Measurements from ENCODE around the gene FCRLA. TPM values are rescaled to one million over a fixed set of nuclear protein-coding genes. Genes with fewer than 3 reads are reported as not detected.

Gene FCRLA
- total RNA-seq, 1 experiment from 2014 or later = 0.15 TPM

GRCh38 chr1:161743231-161743630 is 36.2 kb downstream of the FCRLA start:
- Histone ChIP-seq H3K36me3 (ENCODE audit: control insufficient read depth, insufficient read depth, low read length) (no peaks in the 10 kb centered on the region), H3K4me3 (ENCODE audit: low read depth in 2 of 2, low read length in 2 of 2) (no peak overlapping the region), H3K27me3 (ENCODE audit: control insufficient read depth, insufficient read depth, low read length) (no peaks in the 10 kb centered on the region), H3K4me1 (ENCODE audit: control insufficient read depth, insufficient read depth, low read length) (no peaks in the 10 kb centered on the region), H3K27ac (ENCODE audit: low read length) (no peak overlapping the region), H3K9me3 (ENCODE audit: control insufficient read depth, insufficient read depth, low read depth, low read length) (no peaks in the 10 kb centered on the region)
- DNase-seq (ENCODE audit: low read depth, low spot score) (no peak), ATAC-seq (no peak)
- CTCF ChIA-PET = interaction anchor here (1.0 to 1.5 kb wide), 2 partner anchors 256 to 294 kb away, joined by 4 to 16 read pairs; no protein-coding TSS in a partner anchor
- no TSS peak for BruUV-seq (replicated peaks)
- intact Hi-C loops (cut with micrococcal nuclease; ENCODE audit: unreplicated experiment) = loop anchor here (10.0 kb wide), 2 partner anchors 208 to 258 kb away; no protein-coding TSS in a partner anchor
- TF ChIP-seq POLR2AphosphoS5 (IDR thresholded peaks at IDR 0.05; ENCODE audit: low read depth, low read length) = no peak
- TF ChIP-seq TCF7L2 (IDR thresholded peaks at IDR 0.05; ENCODE audit: low read depth, low read length) = no peak
- TF ChIP-seq REST (IDR thresholded peaks at IDR 0.05; ENCODE audit: insufficient read depth in 1 of 2, low read depth in 2 of 2, low read length in 1 of 2) = no peak
- no peak for TF ChIP-seq SIN3A (IDR thresholded peaks at IDR 0.05; ENCODE audit: borderline replicate concordance, insufficient read depth, low read depth, low read length)
- no peak for TF ChIP-seq CTCF (IDR thresholded peaks at IDR 0.05)
- in situ Hi-C loops (cut with HindIII; ENCODE audit: low pct_unique_long_range_greater_than_20kb, low sequenced_read_pairs) = loop anchor here (25.0 kb wide), 1 partner anchor 206 kb away; the partner anchor contains the start of gene FCGR3A
- POLR2A ChIA-PET = no interaction called here

- ChIA-PET POLR2A (no interaction called here), CTCF (no interaction called here)
- no TSS peak for BruUV-seq (replicated peaks)
- TF ChIP-seq POLR2AphosphoS5 (IDR thresholded peaks at IDR 0.05; ENCODE audit: low read depth, low read length) (no peak), CTCF (IDR thresholded peaks at IDR 0.05) (no peak), REST (IDR thresholded peaks at IDR 0.05; ENCODE audit: insufficient read depth in 1 of 2, low read depth in 2 of 2, low read length in 1 of 2) (no peak), SIN3A (IDR thresholded peaks at IDR 0.05; ENCODE audit: borderline replicate concordance, insufficient read depth, low read depth, low read length) (no peak), TCF7L2 (IDR thresholded peaks at IDR 0.05; ENCODE audit: low read depth, low read length) (no peak)
- intact Hi-C loops (cut with micrococcal nuclease; ENCODE audit: unreplicated experiment) (loop anchor here (10.0 kb wide), 2 partner anchors 213 to 263 kb away; no protein-coding TSS in a partner anchor), in situ Hi-C loops (cut with HindIII; ENCODE audit: low pct_unique_long_range_greater_than_20kb, low sequenced_read_pairs) (loop anchor here (25.0 kb wide), 1 partner anchor 210 kb away; the partner anchor contains the start of gene FCGR3A)
- ATAC-seq (no peak), DNase-seq (ENCODE audit: low read depth, low spot score) (no peak)
- no peaks in the 10 kb centered on the region for H3K9me3 ChIP-seq (ENCODE audit: control insufficient read depth, insufficient read depth, low read depth, low read length)
- H3K27ac ChIP-seq (ENCODE audit: low read length) = no peak overlapping the region
- peaks cover 8% of the 10 kb centered on the region for H3K4me1 ChIP-seq (ENCODE audit: control insufficient read depth, insufficient read depth, low read length)
- peaks cover 9% of the 10 kb centered on the region; the same call in 1 of the 2 replicates for H3K36me3 ChIP-seq (ENCODE audit: control insufficient read depth, insufficient read depth, low read length)
- no peaks in the 10 kb centered on the region for H3K27me3 ChIP-seq (ENCODE audit: control insufficient read depth, insufficient read depth, low read length)
- H3K4me3 ChIP-seq (ENCODE audit: low read depth in 2 of 2, low read length in 2 of 2) = no peak overlapping the region
These were observed 40.8 kb downstream of the FCRLA start for GRCh38 chr1:161747801-161748200.

All from Panc1 (cell line).